ENCODE results near the gene ANKS4B.
A peak's percentile ranks its signal among the peaks of the same experiment; 100 is the strongest.
"Not testable (repeated sequence)": the region's sequence is repeated elsewhere in the genome, so short reads cannot be mapped to it uniquely, and the experiment has no call there.

ANKS4B gene

DNA sequence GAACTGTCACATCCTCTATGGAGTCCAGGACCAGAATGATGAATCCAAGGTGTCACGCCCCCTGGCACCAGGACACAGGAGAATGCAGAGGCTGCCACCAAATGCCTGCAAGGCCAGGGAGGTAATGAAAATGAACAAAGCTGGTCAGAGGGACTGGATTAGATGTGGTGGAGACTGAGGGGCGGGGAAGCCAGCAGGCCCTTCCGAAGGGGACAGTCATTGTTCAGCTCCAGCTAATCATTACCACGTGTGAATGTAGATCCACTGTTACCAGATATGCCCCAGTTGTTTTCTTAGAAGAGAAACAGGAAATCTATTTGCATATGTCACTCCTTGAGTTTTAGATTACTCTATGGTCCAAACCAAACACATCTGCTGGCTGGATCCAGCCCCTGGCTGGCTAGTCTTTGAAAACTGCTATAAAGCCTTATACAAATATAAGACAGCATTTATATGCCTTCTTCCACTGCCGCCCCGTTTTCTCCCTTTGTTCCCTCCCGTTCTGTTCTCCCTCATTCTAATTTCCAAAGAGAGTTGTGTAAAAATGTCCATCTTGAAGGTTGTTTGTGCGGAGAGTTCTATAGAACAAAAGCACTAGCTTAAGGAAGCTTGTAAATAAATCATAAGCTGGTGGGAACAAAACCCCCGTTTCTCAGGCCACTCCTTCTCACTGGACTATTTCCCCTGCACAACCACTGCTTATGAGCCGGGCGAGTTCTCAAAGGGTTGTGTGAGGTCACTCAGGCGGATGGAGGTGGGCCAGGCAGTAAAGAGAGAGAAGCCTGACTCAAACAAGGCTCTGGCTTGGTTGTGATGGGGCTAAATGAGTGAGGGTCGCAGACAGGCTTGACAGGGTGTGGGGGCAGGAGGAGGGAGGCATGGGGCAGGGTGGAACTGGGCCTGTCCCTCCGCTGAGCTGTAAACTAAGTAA, 30.4 kb downstream of the ANKS4B start:
- DNase-seq: no peak

DNA sequence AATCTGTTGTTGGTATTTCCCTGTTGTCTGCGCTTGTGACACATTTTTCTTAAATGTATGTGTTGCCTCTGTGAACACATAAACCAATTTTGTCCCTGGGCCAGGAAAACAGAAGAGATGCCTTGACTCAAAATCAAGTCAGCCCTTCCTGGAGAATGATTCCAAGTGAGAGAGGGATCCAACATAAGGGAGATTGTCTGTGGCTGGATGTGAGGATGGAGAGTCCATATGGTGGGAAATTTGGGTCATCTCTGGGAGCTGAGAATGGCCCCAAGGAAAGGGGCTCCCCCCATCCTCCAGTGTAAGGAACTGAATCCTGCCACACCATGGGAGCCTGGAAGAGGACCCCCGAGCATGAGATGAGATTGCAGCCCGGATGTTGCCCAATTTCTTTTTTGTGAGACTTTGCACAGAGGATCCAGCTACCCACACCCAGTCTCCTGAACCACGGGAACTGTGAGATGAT, 31.1 kb downstream of the ANKS4B start:
- DNase-seq: no peak

- no peak for DNase-seq
These were observed 31.8 kb downstream of the ANKS4B start for GRCh38 chr16:21265104-21265837.

GRCh38 chr16:21267298-21267697, 33.8 kb downstream of the ANKS4B start:
- no peak for DNase-seq

DNA sequence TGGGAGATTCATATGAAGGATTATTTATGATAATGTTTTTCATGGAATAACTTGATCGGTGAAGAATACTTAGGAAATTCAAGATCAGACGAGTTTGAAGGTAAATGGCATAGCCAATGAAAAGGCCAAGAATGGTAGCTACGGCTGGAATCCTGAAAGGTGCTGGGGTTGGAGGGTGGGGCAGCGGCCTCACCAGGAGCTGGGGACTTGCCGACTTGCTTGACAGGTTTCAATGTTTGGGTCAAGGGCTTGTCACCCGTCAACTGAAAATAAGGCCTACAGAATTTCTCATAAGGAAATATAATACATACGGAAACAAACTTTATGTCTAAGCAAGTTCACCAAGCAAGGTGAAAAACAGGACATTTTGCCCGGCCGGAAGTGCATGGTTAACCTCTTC, 34.7 kb downstream of the ANKS4B start:
- no peak for DNase-seq

- no peak for DNase-seq
These were observed 38.8 kb downstream of the ANKS4B start for GRCh38 chr16:21272253-21272652.

DNA sequence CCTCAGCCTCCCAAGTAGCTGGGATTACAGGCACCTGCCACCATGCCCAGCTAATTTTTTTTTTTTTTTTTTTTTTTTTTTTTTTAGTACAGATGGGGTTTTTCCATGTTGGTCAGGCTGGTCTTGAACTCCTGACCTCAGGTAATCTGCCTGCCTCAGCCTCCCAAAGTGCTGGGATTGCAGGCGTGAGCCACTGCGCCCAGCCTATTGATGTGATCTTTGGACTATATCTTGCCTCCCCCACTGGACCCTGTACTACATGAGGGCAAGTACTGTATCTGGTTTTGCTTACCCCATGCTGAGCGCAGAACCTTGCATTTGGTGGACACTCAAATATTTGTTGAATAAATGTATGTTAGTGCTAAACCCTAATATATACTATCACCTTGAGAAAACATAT, 39.3 kb downstream of the ANKS4B start:
- not testable (repeated sequence) for DNase-seq

GRCh38 chr16:21274172-21274726, 40.8 kb downstream of the ANKS4B start:
- no peak for DNase-seq

- no peak for DNase-seq
These were observed 42.0 kb downstream of the ANKS4B start for GRCh38 chr16:21275529-21275928.

DNA sequence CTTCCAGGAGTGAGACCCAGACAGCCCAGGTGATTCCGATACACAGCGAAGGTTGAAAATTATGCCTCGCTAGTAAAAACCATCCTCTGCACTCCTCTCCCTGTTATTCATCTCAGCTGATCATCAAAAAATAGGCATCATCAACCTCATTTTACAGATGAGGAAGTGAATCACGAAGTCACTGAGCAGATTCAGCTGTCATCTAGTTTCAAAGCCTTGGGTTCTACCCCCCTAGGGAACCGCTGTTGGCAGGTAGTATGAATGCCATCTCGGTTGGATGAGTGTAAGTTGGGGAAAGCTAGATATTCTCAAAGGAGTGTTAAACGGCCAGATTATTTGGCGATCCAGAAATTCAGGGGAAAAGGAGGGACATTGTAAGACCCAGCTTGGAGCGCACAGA, 42.6 kb downstream of the ANKS4B start:
- DNase-seq: no peak

DNA sequence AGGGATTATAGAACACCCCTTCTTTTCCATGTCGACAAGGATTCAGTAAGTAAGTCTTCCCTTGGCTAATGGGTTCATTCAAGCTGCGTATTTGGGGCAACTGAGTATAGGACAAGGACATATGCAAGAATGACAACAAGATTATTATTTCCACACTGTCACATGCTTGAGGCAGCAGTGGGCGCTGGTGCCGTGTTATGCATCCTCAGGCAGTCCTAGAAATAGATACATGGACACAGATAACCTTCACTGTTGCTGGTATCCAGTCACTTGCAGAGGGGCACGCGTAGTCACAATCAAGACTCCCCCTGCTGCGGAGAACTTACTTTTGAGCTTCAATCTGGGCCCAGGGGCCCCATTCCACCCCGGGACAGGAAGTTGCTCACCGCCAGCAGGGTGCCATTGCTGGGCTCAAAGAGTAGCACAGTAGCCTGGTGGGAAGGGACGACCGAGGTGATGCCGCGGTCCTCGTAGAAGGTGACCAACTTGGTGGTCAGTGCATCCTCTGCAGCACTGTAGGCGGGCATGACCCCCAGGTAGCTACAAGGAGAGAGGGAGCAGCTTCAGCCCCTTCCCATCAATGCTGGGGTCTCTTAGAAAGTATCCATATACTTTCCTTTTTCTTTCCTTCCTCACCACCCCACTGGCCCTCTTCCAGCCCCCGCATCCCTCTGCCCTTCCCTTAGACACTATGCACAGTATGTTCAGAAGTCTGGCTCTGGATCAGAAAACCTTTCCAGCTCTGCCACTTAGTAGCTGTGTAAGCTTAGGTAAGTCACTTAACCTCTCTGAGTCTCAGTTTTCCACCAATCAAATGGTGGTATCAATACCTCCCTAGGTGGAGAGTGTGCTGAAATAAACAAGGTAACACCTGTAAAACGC, 43.8 kb downstream of the ANKS4B start:
- DNase-seq: no peak

GRCh38 chr16:21277927-21278706, 44.6 kb downstream of the ANKS4B start, which contains the start of gene CRYM:
Gene CRYM, minus strand, starts transcription at chr16:21278290. Its CDS starts 39 bp downstream, at chr16:21278251.
- no peak for DNase-seq

DNA sequence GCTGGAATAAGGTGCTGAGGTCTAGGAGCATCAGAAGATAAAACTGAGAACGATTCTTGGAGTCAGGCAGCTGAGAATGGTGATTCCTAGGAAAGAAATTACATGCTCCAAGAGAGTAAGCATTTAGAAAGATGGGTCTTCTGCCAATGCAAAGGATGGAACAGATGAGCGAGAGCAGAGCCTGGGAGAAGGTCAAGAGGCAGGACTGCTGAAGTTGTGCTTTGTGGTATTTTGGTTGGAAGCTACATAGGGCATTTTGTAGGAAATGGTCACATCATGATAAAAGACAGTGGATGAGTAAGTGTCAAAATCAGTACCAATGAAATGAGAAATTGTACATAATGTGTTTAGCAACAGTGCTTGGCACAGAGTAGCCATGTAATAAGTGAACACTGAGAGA, 46.0 kb downstream of the ANKS4B start:
- DNase-seq: no peak

- DNase-seq: no peak
These were observed 48.3 kb downstream of the ANKS4B start for GRCh38 chr16:21281698-21282389.

GRCh38 chr16:21283521-21284289, 50.2 kb downstream of the ANKS4B start:
- DNase-seq: no peak

GRCh38 chr16:21284414-21284813, 50.9 kb downstream of the ANKS4B start:
- no peak for DNase-seq

DNA sequence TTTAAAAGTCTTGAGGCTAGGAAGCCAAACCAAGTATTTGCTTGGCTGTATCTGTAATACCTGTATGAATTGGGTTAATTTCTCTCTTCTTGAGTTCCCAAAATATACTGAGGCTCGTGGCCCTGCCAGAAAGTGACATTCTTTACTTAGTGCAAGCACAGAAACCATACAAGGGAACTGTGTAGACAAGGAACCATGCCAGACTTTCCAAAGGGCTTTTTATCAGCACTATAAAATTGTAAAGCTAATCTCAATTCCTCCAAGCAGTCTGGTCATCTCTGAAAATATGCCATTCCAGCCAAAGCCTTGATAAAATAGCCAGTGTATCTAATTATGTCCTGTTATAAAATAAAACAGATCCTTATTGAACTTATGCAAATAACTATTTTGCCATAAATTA, 51.8 kb downstream of the ANKS4B start:
- DNase-seq: no peak

- not testable (repeated sequence) for DNase-seq
These were observed 56.3 kb downstream of the ANKS4B start for GRCh38 chr16:21289789-21290188.

DNA sequence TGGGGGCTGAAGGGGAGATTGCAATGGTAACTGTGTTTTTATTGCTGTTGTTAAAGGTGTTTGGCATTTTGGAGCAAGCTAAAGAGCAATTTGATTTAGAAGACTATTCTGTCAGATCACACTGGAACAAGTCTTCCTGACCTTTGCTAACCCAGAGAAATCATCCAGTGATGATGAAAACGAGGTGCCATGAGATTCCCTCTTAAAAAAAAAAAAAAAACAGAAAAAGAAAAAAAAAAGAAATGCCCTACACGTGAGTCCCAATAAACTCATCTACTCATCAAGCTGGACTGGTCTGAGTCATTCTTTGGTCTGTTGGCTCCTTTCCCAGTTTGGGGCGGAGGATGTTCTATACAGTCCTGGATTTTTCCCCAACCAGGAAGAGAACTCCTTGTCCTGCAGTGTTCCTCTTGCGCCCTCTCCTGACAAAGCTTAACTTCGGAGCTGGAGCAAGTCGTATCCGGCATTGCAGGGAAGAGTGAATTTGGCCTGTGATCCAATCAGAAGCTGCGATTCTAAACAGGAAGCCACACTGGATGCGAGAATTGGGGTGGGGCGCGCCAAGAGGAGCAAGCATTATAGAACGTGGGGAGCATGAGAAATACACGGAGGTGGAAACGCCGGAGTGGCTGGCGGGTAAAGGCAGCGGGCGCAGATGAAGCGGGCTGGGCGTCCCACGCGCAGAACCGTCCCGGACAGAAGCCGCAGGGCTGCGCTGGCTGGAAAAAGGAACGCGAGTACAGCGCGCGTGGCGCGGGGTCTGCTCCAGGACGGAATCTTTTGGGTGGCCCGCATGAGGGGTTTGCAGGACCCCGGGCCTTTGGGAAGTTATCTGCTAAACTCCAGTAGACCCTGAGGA, 67.0 kb downstream of the ANKS4B start:
- peak; percentile 60 for DNase-seq
